Measurements from ENCODE around the gene RAB43. TPM values are rescaled to one million over a fixed set of nuclear protein-coding genes. Genes with fewer than 3 reads are reported as not detected.
A peak's percentile ranks its signal among the peaks of the same experiment; 100 is the strongest.
"Not testable (repeated sequence)": the region's sequence is repeated elsewhere in the genome, so short reads cannot be mapped to it uniquely, and the experiment has no call there.

RAB43 gene
- total RNA-seq, 1 experiment from 2014 or later, result not detected

- Histone ChIP-seq H3K4me3 (ENCODE audit: low read length) (no peak overlapping the region), H3K4me1 (ENCODE audit: low read length) (peaks cover 24% of the 10 kb centered on the region), H3K9ac (ENCODE audit: low read length) (no peak overlapping the region), H3K9me3 (ENCODE audit: low read length) (no peaks in the 10 kb centered on the region), H4K20me1 (ENCODE audit: insufficient read depth, low read depth, low read length) (peaks cover 9% of the 10 kb centered on the region; the same call in 1 of the 2 replicates), H3K36me3 (ENCODE audit: insufficient read depth, low read length) (no peaks in the 10 kb centered on the region), H3K27me3 (ENCODE audit: low read length) (no peaks in the 10 kb centered on the region), H3K9me2 (replicated peaks; ENCODE audit: insufficient read depth, low read length) (no peaks in the 10 kb centered on the region), H3K4me2 (ENCODE audit: low read depth, low read length, poor library complexity, severe bottlenecking) (no peak overlapping the region), H3K27ac (ENCODE audit: low read length) (no peak overlapping the region), H2AFZ (ENCODE audit: low read length) (no peak overlapping the region), H3K79me2 (ENCODE audit: low read length) (no peaks in the 10 kb centered on the region)
- DNase-seq, result no peak
Observed at GRCh38 chr3:129117134-129117533, 4.5 kb downstream of the RAB43 start.

- Histone ChIP-seq H3K27ac (ENCODE audit: low read length) (no peak overlapping the region), H3K9me2 (replicated peaks; ENCODE audit: insufficient read depth, low read length) (no peaks in the 10 kb centered on the region), H3K27me3 (ENCODE audit: low read length) (no peaks in the 10 kb centered on the region), H3K9ac (ENCODE audit: low read length) (no peak overlapping the region), H3K36me3 (ENCODE audit: insufficient read depth, low read length) (no peaks in the 10 kb centered on the region), H3K4me1 (ENCODE audit: low read length) (peaks cover 24% of the 10 kb centered on the region), H3K4me3 (ENCODE audit: low read length) (no peak overlapping the region), H3K79me2 (ENCODE audit: low read length) (no peaks in the 10 kb centered on the region), H3K4me2 (ENCODE audit: low read depth, low read length, poor library complexity, severe bottlenecking) (no peak overlapping the region), H3K9me3 (ENCODE audit: low read length) (no peaks in the 10 kb centered on the region), H2AFZ (ENCODE audit: low read length) (no peak overlapping the region), H4K20me1 (ENCODE audit: insufficient read depth, low read depth, low read length) (peaks cover 9% of the 10 kb centered on the region; the same call in 1 of the 2 replicates)
- DNase-seq, result no peak
Observed at GRCh38 chr3:129116482-129116946, 5.1 kb downstream of the RAB43 start.

GRCh38 chr3:129114455-129114854 is 7.1 kb downstream of the RAB43 start:
- Histone ChIP-seq H3K4me3 (ENCODE audit: low read length) (no peak overlapping the region), H2AFZ (ENCODE audit: low read length) (no peak overlapping the region), H3K9ac (ENCODE audit: low read length) (no peak overlapping the region), H3K79me2 (ENCODE audit: low read length) (no peaks in the 10 kb centered on the region), H3K27me3 (ENCODE audit: low read length) (no peaks in the 10 kb centered on the region), H3K4me2 (ENCODE audit: low read depth, low read length, poor library complexity, severe bottlenecking) (no peak overlapping the region), H4K20me1 (ENCODE audit: insufficient read depth, low read depth, low read length) (peaks cover 2% of the 10 kb centered on the region; the same call in 1 of the 2 replicates), H3K27ac (ENCODE audit: low read length) (no peak overlapping the region), H3K4me1 (ENCODE audit: low read length) (peaks cover 6% of the 10 kb centered on the region), H3K9me3 (ENCODE audit: low read length) (no peaks in the 10 kb centered on the region), H3K9me2 (replicated peaks; ENCODE audit: insufficient read depth, low read length) (no peaks in the 10 kb centered on the region), H3K36me3 (ENCODE audit: insufficient read depth, low read length) (no peaks in the 10 kb centered on the region)
- DNase-seq, result no peak

GRCh38 chr3:129112308-129113052 is 9.1 kb downstream of the RAB43 start:
- H3K4me1 ChIP-seq (ENCODE audit: low read length), result peaks cover 6% of the 10 kb centered on the region
- DNase-seq, result no peak
- H3K36me3 ChIP-seq (ENCODE audit: insufficient read depth, low read length), result no peaks in the 10 kb centered on the region

GRCh38 chr3:129111076-129111780 is 10.4 kb downstream of the RAB43 start:
- not testable (repeated sequence) for H3K9me2 ChIP-seq (replicated peaks; ENCODE audit: insufficient read depth, low read length); H3K27ac ChIP-seq (ENCODE audit: low read length); H3K4me1 ChIP-seq (ENCODE audit: low read length); H3K4me2 ChIP-seq (ENCODE audit: low read depth, low read length, poor library complexity, severe bottlenecking); H3K36me3 ChIP-seq (ENCODE audit: insufficient read depth, low read length); H3K9me3 ChIP-seq (ENCODE audit: low read length); H3K27me3 ChIP-seq (ENCODE audit: low read length); H3K4me3 ChIP-seq (ENCODE audit: low read length); DNase-seq; H2AFZ ChIP-seq (ENCODE audit: low read length); H4K20me1 ChIP-seq (ENCODE audit: insufficient read depth, low read depth, low read length); H3K9ac ChIP-seq (ENCODE audit: low read length); H3K79me2 ChIP-seq (ENCODE audit: low read length)

More at GRCh38 chr3:129112308-129113052, 9.1 kb downstream of the RAB43 start:
- Histone ChIP-seq H3K27ac (ENCODE audit: low read length) (no peak overlapping the region), H2AFZ (ENCODE audit: low read length) (no peak overlapping the region), H3K27me3 (ENCODE audit: low read length) (no peaks in the 10 kb centered on the region), H3K4me2 (ENCODE audit: low read depth, low read length, poor library complexity, severe bottlenecking) (no peak overlapping the region), H3K9me2 (replicated peaks; ENCODE audit: insufficient read depth, low read length) (no peaks in the 10 kb centered on the region), H4K20me1 (ENCODE audit: insufficient read depth, low read depth, low read length) (peaks cover 5% of the 10 kb centered on the region; the same call in 1 of the 2 replicates), H3K9ac (ENCODE audit: low read length) (no peak overlapping the region), H3K9me3 (ENCODE audit: low read length) (no peaks in the 10 kb centered on the region), H3K4me3 (ENCODE audit: low read length) (no peak overlapping the region), H3K79me2 (ENCODE audit: low read length) (no peaks in the 10 kb centered on the region)

GRCh38 chr3:129107793-129108192 is 13.8 kb downstream of the RAB43 start:
- DNase-seq, result no peak
- H3K27me3 ChIP-seq (ENCODE audit: low read length), result no peaks in the 10 kb centered on the region
- no peaks in the 10 kb centered on the region for H3K9me2 ChIP-seq (replicated peaks; ENCODE audit: insufficient read depth, low read length)
- no peaks in the 10 kb centered on the region for H3K79me2 ChIP-seq (ENCODE audit: low read length)
- no peak overlapping the region for H3K4me3 ChIP-seq (ENCODE audit: low read length)
- H2AFZ ChIP-seq (ENCODE audit: low read length), result no peak overlapping the region
- no peaks in the 10 kb centered on the region for H3K36me3 ChIP-seq (ENCODE audit: insufficient read depth, low read length)
- no peaks in the 10 kb centered on the region for H3K9me3 ChIP-seq (ENCODE audit: low read length)
- no peak overlapping the region for H3K9ac ChIP-seq (ENCODE audit: low read length)
- H3K4me1 ChIP-seq (ENCODE audit: low read length), result no peaks in the 10 kb centered on the region
- H3K4me2 ChIP-seq (ENCODE audit: low read depth, low read length, poor library complexity, severe bottlenecking), result no peak overlapping the region
- H4K20me1 ChIP-seq (ENCODE audit: insufficient read depth, low read depth, low read length), result peaks cover 5% of the 10 kb centered on the region; the same call in 1 of the 2 replicates
- no peak overlapping the region for H3K27ac ChIP-seq (ENCODE audit: low read length)

GRCh38 chr3:129106866-129107565 is 14.6 kb downstream of the RAB43 start:
- Histone ChIP-seq H3K4me1 (ENCODE audit: low read length) (no peaks in the 10 kb centered on the region), H3K9me3 (ENCODE audit: low read length) (no peaks in the 10 kb centered on the region), H3K27me3 (ENCODE audit: low read length) (no peaks in the 10 kb centered on the region), H2AFZ (ENCODE audit: low read length) (no peak overlapping the region), H4K20me1 (ENCODE audit: insufficient read depth, low read depth, low read length) (peaks cover 5% of the 10 kb centered on the region; the same call in 1 of the 2 replicates), H3K79me2 (ENCODE audit: low read length) (no peaks in the 10 kb centered on the region), H3K9ac (ENCODE audit: low read length) (no peak overlapping the region), H3K4me2 (ENCODE audit: low read depth, low read length, poor library complexity, severe bottlenecking) (no peak overlapping the region), H3K4me3 (ENCODE audit: low read length) (no peak overlapping the region), H3K9me2 (replicated peaks; ENCODE audit: insufficient read depth, low read length) (no peaks in the 10 kb centered on the region), H3K36me3 (ENCODE audit: insufficient read depth, low read length) (no peaks in the 10 kb centered on the region), H3K27ac (ENCODE audit: low read length) (no peak overlapping the region)
- DNase-seq, result no peak

GRCh38 chr3:129106320-129106719 is 15.3 kb downstream of the RAB43 start:
- Histone ChIP-seq H3K9ac (ENCODE audit: low read length) (no peak overlapping the region), H3K27ac (ENCODE audit: low read length) (no peak overlapping the region), H3K79me2 (ENCODE audit: low read length) (no peaks in the 10 kb centered on the region), H2AFZ (ENCODE audit: low read length) (no peak overlapping the region), H3K9me3 (ENCODE audit: low read length) (no peaks in the 10 kb centered on the region), H3K4me2 (ENCODE audit: low read depth, low read length, poor library complexity, severe bottlenecking) (no peak overlapping the region), H3K4me1 (ENCODE audit: low read length) (no peaks in the 10 kb centered on the region), H3K27me3 (ENCODE audit: low read length) (no peaks in the 10 kb centered on the region), H3K36me3 (ENCODE audit: insufficient read depth, low read length) (no peaks in the 10 kb centered on the region), H3K9me2 (replicated peaks; ENCODE audit: insufficient read depth, low read length) (no peaks in the 10 kb centered on the region), H4K20me1 (ENCODE audit: insufficient read depth, low read depth, low read length) (peaks cover 5% of the 10 kb centered on the region; the same call in 1 of the 2 replicates), H3K4me3 (ENCODE audit: low read length) (no peak overlapping the region)
- peak; percentile 53 for DNase-seq

All from Karpas-422 (cell line).